GM19455 (cell line): ENCODE results near the gene BAIAP2L1.
A peak's percentile ranks its signal among the peaks of the same experiment; 100 is the strongest.

Experiments
- ATAC-seq: cut with Tn5 transposase; IDR thresholded peaks from one replicate; pipeline ENCODE4 v1.9.1; 2021; ENCODE audit not compliant: unreplicated experiment

BAIAP2L1 gene

GRCh38 chr7:98295467-98296192 lies 105.3 kb downstream of the BAIAP2L1 start:
- ATAC-seq, result no peak

- ATAC-seq, result no peak
Measured at GRCh38 chr7:98294798-98295382, 106.0 kb downstream of the BAIAP2L1 start.

GRCh38 chr7:98294326-98294725 lies 106.6 kb downstream of the BAIAP2L1 start:
- no peak for ATAC-seq

- ATAC-seq, result no peak
Measured at GRCh38 chr7:98293746-98294145, 107.1 kb downstream of the BAIAP2L1 start.

- no peak for ATAC-seq
Measured at GRCh38 chr7:98293265-98293664, 107.6 kb downstream of the BAIAP2L1 start.

GRCh38 chr7:98291717-98292116 lies 109.2 kb downstream of the BAIAP2L1 start:
- no peak for ATAC-seq

- no peak for ATAC-seq
Measured at GRCh38 chr7:98289333-98289875, 111.5 kb downstream of the BAIAP2L1 start.

GRCh38 chr7:98288064-98288823 lies 112.6 kb downstream of the BAIAP2L1 start:
- ATAC-seq, result no peak

GRCh38 chr7:98287486-98287959 lies 113.4 kb downstream of the BAIAP2L1 start:
- no peak for ATAC-seq

- ATAC-seq, result no peak
Measured at GRCh38 chr7:98286701-98287485, 114.0 kb downstream of the BAIAP2L1 start.

GRCh38 chr7:98286093-98286539 lies 114.8 kb downstream of the BAIAP2L1 start:
- no peak for ATAC-seq

- no peak for ATAC-seq
Measured at GRCh38 chr7:98285157-98286092, 115.5 kb downstream of the BAIAP2L1 start.

GRCh38 chr7:98284335-98285036 lies 116.4 kb downstream of the BAIAP2L1 start:
- ATAC-seq, result no peak

- no peak for ATAC-seq
Measured at GRCh38 chr7:98283887-98284222, 117.0 kb downstream of the BAIAP2L1 start.

- no peak for ATAC-seq
Measured at GRCh38 chr7:98283127-98283886, 117.6 kb downstream of the BAIAP2L1 start.

- ATAC-seq, result no peak
Measured at GRCh38 chr7:98282703-98283102, 118.2 kb downstream of the BAIAP2L1 start.

- peak; percentile 43 for ATAC-seq
Measured at GRCh38 chr7:98281757-98282606, 118.9 kb downstream of the BAIAP2L1 start.
